GM18519 (cell line): ENCODE measurements around the gene ZC3H8.

ENCODE experiments used
- ATAC-seq: cut with Tn5 transposase; IDR thresholded peaks from one replicate; pipeline ENCODE4 v1.9.1; 2021; ENCODE audit warnings: mild to moderate bottlenecking, moderate library complexity; ENCODE audit not compliant: unreplicated experiment, low FRiP score

ZC3H8 gene

GRCh38 chr2:112166806-112167499 is 87.9 kb downstream of the ZC3H8 start:
- no peak for ATAC-seq

GRCh38 chr2:112165296-112165695 is 89.5 kb downstream of the ZC3H8 start:
- no peak for ATAC-seq

- ATAC-seq, result no peak
These were observed 90.0 kb downstream of the ZC3H8 start for GRCh38 chr2:112164876-112165275.

- ATAC-seq, result no peak
These were observed 91.3 kb downstream of the ZC3H8 start for GRCh38 chr2:112163541-112163981.

- no peak for ATAC-seq
These were observed 91.9 kb downstream of the ZC3H8 start for GRCh38 chr2:112162956-112163355.

- ATAC-seq, result no peak
These were observed 92.5 kb downstream of the ZC3H8 start for GRCh38 chr2:112162341-112162740.
